GM12878 (cell line): ENCODE results near the gene DUSP22. TPM values are rescaled to one million over a fixed set of nuclear protein-coding genes. Genes with fewer than 3 reads are reported as not detected.

Source experiments
- ATAC-seq: fragments of 200-7000 bp; cut with Tn5 transposase; 3 replicates; pipeline ENCODE4 v1.9.1; 2020; ENCODE audit warnings: mild to moderate bottlenecking, moderate library complexity
- BruUV-seq: library from RNA; stranded (reverse); fragments of 400-500 nt; replicated peaks from 2 replicates; lab custom pipeline; 2021; lab: Mats Ljungman, UMichigan
- CTCF ChIA-PET: fragments of 300-600 bp; sonication (Branson Sonifier 250); formaldehyde crosslinking; extraction: SDS; loops from one replicate; lab custom pipeline; 2021; ENCODE audit warnings: inconsistent platforms; lab: Yijun Ruan, JAX
- POLR2A ChIA-PET: fragments of 350-600 bp; formaldehyde crosslinking; extraction: SDS; loops from one replicate; lab custom pipeline; 2021; ENCODE audit warnings: inconsistent platforms; lab: Charles Lee
- RAD21 ChIA-PET: fragments of 300-600 bp; sonication (Branson Sonifier 250); formaldehyde crosslinking; loops from one replicate; lab custom pipeline; 2023; ENCODE audit warnings: antibody characterized with exemption; ENCODE audit not compliant: unreplicated experiment; lab: Charles Lee
- SMC1A ChIA-PET: fragments of 300-600 bp; sonication (Branson Sonifier 250); formaldehyde crosslinking; loops from one replicate; lab custom pipeline; 2023; ENCODE audit not compliant: unreplicated experiment, uncharacterized antibody; lab: Charles Lee
- DNase-seq: peaks from one replicate; pipeline ENCODE4 v3.0.0-alpha.2; 2011; ENCODE audit warnings: low read depth, low spot score
- FAIRE-seq: peaks from 3 replicates; lab custom pipeline; 2011; peaks lifted over from hg19 to GRCh38; lab: Jason Lieb, UNC
- H2AFZ ChIP-seq: 2 replicates; pipeline ENCODE4 v1.6.0; 2011; ENCODE audit warnings: low read depth, low read length, control low read depth; ENCODE audit not compliant: control insufficient read depth
- H3K27ac ChIP-seq: 2 replicates; pipeline ENCODE4 v1.5.1; 2011; ENCODE audit warnings: control low read depth; ENCODE audit not compliant: control insufficient read depth, insufficient read depth
- H3K27me3 ChIP-seq, 2 experiments: replicated peaks in 1 of 2; 2 replicates each; pipeline versions ENCODE4 v1.6.0 to v1.6.1; 2011; ENCODE audit warnings: low read length in 1 of 2; ENCODE audit not compliant: control insufficient read depth in 2 of 2, insufficient read depth in 2 of 2
- H3K36me3 ChIP-seq, 2 experiments: 2 replicates each; pipeline ENCODE4 v1.5.1; 2011; ENCODE audit warnings: low read length in 1 of 2; ENCODE audit not compliant: control insufficient read depth in 2 of 2, insufficient read depth in 2 of 2
- H3K4me1 ChIP-seq: 2 replicates; pipeline ENCODE4 v1.6.1; 2011; ENCODE audit warnings: mild to moderate bottlenecking, low read length, moderate library complexity, mixed read lengths; ENCODE audit not compliant: control insufficient read depth, insufficient read depth
- H3K4me2 ChIP-seq: 2 replicates; pipeline ENCODE4 v1.6.0; 2011; ENCODE audit warnings: control low read depth; ENCODE audit not compliant: control insufficient read depth, insufficient read depth
- H3K4me3 ChIP-seq: fragments of 200-600 bp; sonication (generic); 2 replicates; pipeline ENCODE4 v1.5.1; 2016
- H3K79me2 ChIP-seq: 2 replicates; pipeline ENCODE4 v1.6.0; 2011; ENCODE audit warnings: low read length; ENCODE audit not compliant: control insufficient read depth, insufficient read depth
- H3K9ac ChIP-seq: 2 replicates; pipeline ENCODE4 v1.8.0; 2011; ENCODE audit warnings: low read length, control low read depth, mixed read lengths; ENCODE audit not compliant: control insufficient read depth, insufficient read depth
- H3K9me3 ChIP-seq: replicated peaks from 3 replicates; pipeline ENCODE4 v1.5.1; 2011; ENCODE audit warnings: mild to moderate bottlenecking, low read length; ENCODE audit not compliant: control insufficient read depth, insufficient read depth
- H4K20me1 ChIP-seq: 2 replicates; pipeline ENCODE4 v1.6.0; 2011; ENCODE audit not compliant: control insufficient read depth, insufficient read depth
- BHLHE40 ChIP-seq, 2 experiments: fragments of 450-650 bp in 1 of 2; IDR thresholded peaks; 2 replicates each; pipeline ENCODE4 v1.6.1; 2011 to 2017; ENCODE audit warnings: low read depth in 2 of 2, borderline replicate concordance in 1 of 2, improper control_type of control experiment in 1 of 2, low read length in 1 of 2, mild to moderate bottlenecking in 1 of 2
- CHD1 ChIP-seq: IDR thresholded peaks from 2 replicates; pipeline ENCODE4 v1.6.1; 2012; ENCODE audit warnings: low read depth, low read length, improper control_type of control experiment
- CREB1 ChIP-seq: IDR thresholded peaks from 2 replicates; pipeline ENCODE4 v1.6.1; 2012; ENCODE audit warnings: low read depth, mild to moderate bottlenecking, inconsistent platforms
- CTCF ChIP-seq, 3 experiments: IDR thresholded peaks in 2 of 3; conservative IDR thresholded peaks in 1 of 3; 2 replicates each; pipeline ENCODE4 v1.5.1; 2011; ENCODE audit warnings: low read depth in 3 of 3, low read length in 3 of 3, mild to moderate bottlenecking in 3 of 3, control low read depth in 2 of 3, moderate library complexity in 2 of 3, inconsistent platforms in 1 of 3, mixed read lengths in 1 of 3; ENCODE audit not compliant: control insufficient read depth in 2 of 3, insufficient read depth in 1 of 3; ENCODE audit errors: extremely low read depth in 1 of 3
- DPF2 ChIP-seq: fragments of 450-650 bp; IDR thresholded peaks from 2 replicates; pipeline ENCODE4 v1.6.1; 2017; ENCODE audit warnings: mild to moderate bottlenecking
- GABPA ChIP-seq: IDR thresholded peaks from 2 replicates; pipeline ENCODE4 v1.6.1; 2014; ENCODE audit warnings: antibody characterized with exemption, low read depth, mild to moderate bottlenecking, inconsistent platforms
- MAX ChIP-seq: IDR thresholded peaks from 2 replicates; pipeline ENCODE4 v1.6.1; 2012; ENCODE audit warnings: low read depth, low read length, improper control_type of control experiment
- MLLT1 ChIP-seq: fragments of 450-650 bp; IDR thresholded peaks from 2 replicates; pipeline ENCODE4 v1.6.1; 2016; ENCODE audit warnings: mild to moderate bottlenecking
- SREBF1 ChIP-seq: IDR thresholded peaks from 2 replicates; pipeline ENCODE4 v1.6.1; 2012; ENCODE audit warnings: mild to moderate bottlenecking, low read length
- ZNF384 ChIP-seq: IDR thresholded peaks from 2 replicates; pipeline ENCODE4 v1.6.1; 2012; ENCODE audit warnings: low read depth, mild to moderate bottlenecking, low read length, improper control_type of control experiment, borderline replicate concordance
- WGBS: methylation state at CpG from one replicate; pipeline ENCODE4 v1.1.6; 2016; ENCODE audit warnings: low lambda C conversion rate; ENCODE audit not compliant: insufficient replicate concordance, insufficient coverage; ENCODE audit errors: missing lambda C conversion rate; 5-methylcytosine and 5-hydroxymethylcytosine counted together
- in situ Hi-C: fragments of 300-500 bp; cut with MboI; formaldehyde crosslinking; loops from 9 replicates; pipeline ENCODE4 v1.14.3; 2018; ENCODE audit warnings: mixed read lengths
- intact Hi-C: fragments of 100-400 bp; cut with micrococcal nuclease; formaldehyde crosslinking; loops from one replicate; pipeline ENCODE4 v1.14.2; 2022; ENCODE audit not compliant: unreplicated experiment
- polyA plus RNA-seq, 11 experiments: library from polyadenylated mRNA; depleted of rRNA in 4 of 11; unstranded in 6 of 11; stranded (reverse) in 5 of 11; fragments of >200 nt; fragmentation: Nextera tagmentation in 4 of 11; fragmentation: Illumina TruSeq in 1 of 11; extraction: Ambion mirVana in 4 of 11; extraction: Trizol in 1 of 11; gene quantifications; 1 replicate in 1 of 11; 2 replicates in 10 of 11; pipeline versions ENCODE4 v1.2.1 to v1.2.3, GENCODE V29; 2011 to 2016; ENCODE audit warnings: inconsistent platforms in 2 of 11, missing spikeins in 2 of 11, low read depth in 1 of 11
- total RNA-seq, 4 experiments: library from RNA; depleted of rRNA in 3 of 4; stranded (reverse); fragments of >200 nt in 3 of 4; fragmentation: Illumina TruSeq in 1 of 4; extraction: Trizol in 1 of 4; gene quantifications; 2 replicates each; pipeline versions ENCODE4 v1.2.1 to v1.2.3, GENCODE V29; 2013 to 2021

The DUSP22 gene
- total and polyA plus RNA-seq, 10 of the 15 experiments (the other 5 are each of a cell fraction or from before 2014, with no cell fraction given) = 78.9 to 156 (median 107) TPM

GRCh38 chr6:391559-392440 is 99.5 kb downstream of the DUSP22 start, which contains the start of gene IRF4 (continued):
- TF ChIP-seq CREB1 = 0 out of 2 replicates have a peak, but pooled peaks have one; percentile 51
- no peak for TF ChIP-seq GABPA

- intact Hi-C loops (no loop called here), in situ Hi-C loops (loop anchor here (10.0 kb wide), 1 partner anchor 178 kb away; no protein-coding TSS in a partner anchor)
- H3K36me3 ChIP-seq = peaks cover 20 to 28% of the 10 kb centered on the region in 2 experiments
- WGBS = under 1% methylated on average over 84 of the region's 108 CpGs
- ATAC-seq (peak; percentile 1), FAIRE-seq (no peak), DNase-seq (no peak)
- no peaks in the 10 kb centered on the region for H3K27me3 ChIP-seq
- H3K4me1 ChIP-seq = peaks cover 36% of the 10 kb centered on the region
- H3K27ac ChIP-seq = peak overlapping the region; percentile 91
- H3K4me2 ChIP-seq = peak overlapping the region; percentile 77; the same call in 1 of the 2 replicates
- no peak overlapping the region for H2AFZ ChIP-seq
- RAD21 ChIA-PET = interaction anchor here (0.8 to 9.4 kb wide), 18 partner anchors 12 to 203 kb away, joined by 3 to 95 read pairs (median 10); partner anchors contain the start of gene DUSP22
- H4K20me1 ChIP-seq = peaks cover 19% of the 10 kb centered on the region
- H3K4me3 ChIP-seq = peak overlapping the region; percentile 95
- peak overlapping the region; percentile 97 for H3K9ac ChIP-seq
- no TSS peak for BruUV-seq
- peaks cover 84% of the 10 kb centered on the region for H3K79me2 ChIP-seq
- CTCF ChIA-PET = interaction anchor here (0.6 to 1.2 kb wide), 8 partner anchors 10 to 204 kb away, joined by 3 to 4 read pairs (median 4); no protein-coding TSS in a partner anchor
- POLR2A ChIA-PET = interaction anchor here (0.8 to 5.6 kb wide), 17 partner anchors 12 to 199 kb away, joined by 3 to 42 read pairs (median 5); partner anchors contain the start of gene DUSP22
- H3K9me3 ChIP-seq = no peaks in the 10 kb centered on the region
- SMC1A ChIA-PET = interaction anchor here (0.8 to 13.5 kb wide), 14 partner anchors 13 to 203 kb away, joined by 3 to 185 read pairs (median 7); no protein-coding TSS in a partner anchor
- TF ChIP-seq MAX = no peak
- no peak for TF ChIP-seq CHD1
- peak; percentile 94 for TF ChIP-seq MLLT1
- TF ChIP-seq DPF2 = no peak
- TF ChIP-seq ZNF384 = no peak
- TF ChIP-seq CTCF (IDR thresholded peaks at IDR 0.05 in 2 of 3, conservative IDR thresholded peaks at IDR 0.05 in 1 of 3; ENCODE audit: control insufficient read depth in 2 of 3, extremely low read depth in 1 of 3, insufficient read depth in 1 of 3, low read depth in 3 of 3, low read length in 3 of 3) = 0 out of 6 replicates have a peak, but pooled peaks of 1 of the 3 experiments have one; percentile 1
- TF ChIP-seq SREBF1 = no peak
- TF ChIP-seq BHLHE40 (IDR thresholded peaks at IDR 0.05; ENCODE audit: borderline replicate concordance in 1 of 2, low read depth in 2 of 2, low read length in 1 of 2) = 0 out of 4 replicates have a peak, but pooled peaks of 1 of the 2 experiments have one; percentile 33
Observed at GRCh38 chr6:392441-393390, 100.4 kb downstream of the DUSP22 start.
